Stomach (tissue), 4 donors: Measurements from ENCODE around the gene FHAD1.

Experiments
- EP300 ChIP-seq: sonication (generic); formaldehyde crosslinking; IDR thresholded peaks from one replicate; pipeline ENCODE4 v1.6.1; 2017; ENCODE audit warnings: antibody characterized with exemption
- POLR2A ChIP-seq, 4 donors: fragments of 450-650 bp; IDR thresholded peaks; one replicate each; pipeline ENCODE4 v1.6.1; 2016; ENCODE audit warnings: antibody characterized with exemption in 4 of 4, control low read depth in 2 of 4, mild to moderate bottlenecking in 1 of 4, moderate library complexity in 1 of 4
- POLR2AphosphoS5 ChIP-seq, 3 donors: sonication (generic); formaldehyde crosslinking; IDR thresholded peaks; one replicate each; pipeline ENCODE4 v1.6.1; 2016; ENCODE audit warnings: antibody characterized with exemption in 3 of 3
- TF ChIP-seq, protein P1 (sequence below), 7 experiments: fragments of 450-650 bp in 4 of 7; fragments of 200-600 bp in 3 of 7; sonication (generic) in 3 of 7; IDR thresholded peaks; one replicate each; pipeline ENCODE4 v1.5.1; 2016 to 2019; ENCODE audit warnings: antibody characterized with exemption in 7 of 7, control low read depth in 2 of 7, mild to moderate bottlenecking in 1 of 7

DNA sequence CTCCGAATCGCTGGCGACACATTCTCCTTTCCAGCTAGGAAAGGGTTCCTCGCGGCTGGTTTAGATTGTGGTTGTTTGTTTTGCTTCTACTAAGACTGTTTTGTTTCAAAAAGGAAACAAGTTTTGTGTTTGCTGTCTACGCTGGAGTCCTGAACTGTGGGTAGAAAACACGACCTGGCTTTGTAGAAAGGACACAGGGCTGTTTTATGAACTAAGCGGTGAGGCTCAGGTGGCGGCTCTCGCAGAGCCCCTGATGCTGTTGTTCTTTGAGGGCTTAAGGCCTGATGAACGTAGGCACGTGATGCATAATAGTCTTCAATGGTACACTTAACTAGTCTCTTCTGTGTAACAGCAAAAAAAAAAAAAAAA lies 27.0 kb upstream of the FHAD1 start:
- TF ChIP-seq, protein P1, sequence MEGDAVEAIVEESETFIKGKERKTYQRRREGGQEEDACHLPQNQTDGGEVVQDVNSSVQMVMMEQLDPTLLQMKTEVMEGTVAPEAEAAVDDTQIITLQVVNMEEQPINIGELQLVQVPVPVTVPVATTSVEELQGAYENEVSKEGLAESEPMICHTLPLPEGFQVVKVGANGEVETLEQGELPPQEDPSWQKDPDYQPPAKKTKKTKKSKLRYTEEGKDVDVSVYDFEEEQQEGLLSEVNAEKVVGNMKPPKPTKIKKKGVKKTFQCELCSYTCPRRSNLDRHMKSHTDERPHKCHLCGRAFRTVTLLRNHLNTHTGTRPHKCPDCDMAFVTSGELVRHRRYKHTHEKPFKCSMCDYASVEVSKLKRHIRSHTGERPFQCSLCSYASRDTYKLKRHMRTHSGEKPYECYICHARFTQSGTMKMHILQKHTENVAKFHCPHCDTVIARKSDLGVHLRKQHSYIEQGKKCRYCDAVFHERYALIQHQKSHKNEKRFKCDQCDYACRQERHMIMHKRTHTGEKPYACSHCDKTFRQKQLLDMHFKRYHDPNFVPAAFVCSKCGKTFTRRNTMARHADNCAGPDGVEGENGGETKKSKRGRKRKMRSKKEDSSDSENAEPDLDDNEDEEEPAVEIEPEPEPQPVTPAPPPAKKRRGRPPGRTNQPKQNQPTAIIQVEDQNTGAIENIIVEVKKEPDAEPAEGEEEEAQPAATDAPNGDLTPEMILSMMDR (IDR thresholded peaks at IDR 0.05) = no peak
- TF ChIP-seq POLR2A (IDR thresholded peaks at IDR 0.05) = no peak
- TF ChIP-seq POLR2AphosphoS5 (IDR thresholded peaks at IDR 0.05) = no peak
- TF ChIP-seq EP300 = no peak
